Tibial nerve (tissue), 4 donors: Measurements from ENCODE around the gene CACNA1A.

Experiments used
- EP300 ChIP-seq, 2 donors: sonication (generic); formaldehyde crosslinking; IDR thresholded peaks; one replicate each; pipeline ENCODE4 v1.6.1; 2017; ENCODE audit warnings: antibody characterized with exemption in 2 of 2, mild to moderate bottlenecking in 1 of 2
- TF ChIP-seq, protein P1 (sequence below), 5 experiments: fragments of 200-600 bp in 3 of 5; fragments of 450-650 bp in 2 of 5; sonication (generic) in 3 of 5; IDR thresholded peaks; one replicate each; pipeline ENCODE4 v1.5.1; 2016 to 2019; ENCODE audit warnings: antibody characterized with exemption in 5 of 5, mild to moderate bottlenecking in 3 of 5, moderate library complexity in 2 of 5

GRCh38 chr19:13267131-13267530, 239.1 kb downstream of the CACNA1A start:
- TF ChIP-seq, protein P1, sequence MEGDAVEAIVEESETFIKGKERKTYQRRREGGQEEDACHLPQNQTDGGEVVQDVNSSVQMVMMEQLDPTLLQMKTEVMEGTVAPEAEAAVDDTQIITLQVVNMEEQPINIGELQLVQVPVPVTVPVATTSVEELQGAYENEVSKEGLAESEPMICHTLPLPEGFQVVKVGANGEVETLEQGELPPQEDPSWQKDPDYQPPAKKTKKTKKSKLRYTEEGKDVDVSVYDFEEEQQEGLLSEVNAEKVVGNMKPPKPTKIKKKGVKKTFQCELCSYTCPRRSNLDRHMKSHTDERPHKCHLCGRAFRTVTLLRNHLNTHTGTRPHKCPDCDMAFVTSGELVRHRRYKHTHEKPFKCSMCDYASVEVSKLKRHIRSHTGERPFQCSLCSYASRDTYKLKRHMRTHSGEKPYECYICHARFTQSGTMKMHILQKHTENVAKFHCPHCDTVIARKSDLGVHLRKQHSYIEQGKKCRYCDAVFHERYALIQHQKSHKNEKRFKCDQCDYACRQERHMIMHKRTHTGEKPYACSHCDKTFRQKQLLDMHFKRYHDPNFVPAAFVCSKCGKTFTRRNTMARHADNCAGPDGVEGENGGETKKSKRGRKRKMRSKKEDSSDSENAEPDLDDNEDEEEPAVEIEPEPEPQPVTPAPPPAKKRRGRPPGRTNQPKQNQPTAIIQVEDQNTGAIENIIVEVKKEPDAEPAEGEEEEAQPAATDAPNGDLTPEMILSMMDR (IDR thresholded peaks at IDR 0.05) = no peak
- TF ChIP-seq EP300 (IDR thresholded peaks at IDR 0.05) = no peak
